Gastroesophageal sphincter (tissue), 4 donors: Measurements from ENCODE around the gene KCTD3. TPM values are rescaled to one million over a fixed set of nuclear protein-coding genes. Genes with fewer than 3 reads are reported as not detected.

Experiments used
- ATAC-seq: fragments of 150-250 bp; one replicate; pipeline ENCODE4 v1.9.1; 2016; ENCODE audit warnings: mild to moderate bottlenecking, moderate library complexity
- H3K27ac ChIP-seq, 4 donors: fragments of 200-600 bp; sonication (generic) in 3 of 4; 1 replicate in 3 of 4; 2 replicates in 1 of 4; pipeline ENCODE4 v1.5.1; 2016 to 2019
- H3K27me3 ChIP-seq: fragments of 200-600 bp; sonication (generic); one replicate; pipeline ENCODE4 v1.5.1; 2019
- H3K36me3 ChIP-seq, 2 donors: fragments of 200-600 bp; sonication (generic); one replicate each; pipeline ENCODE4 v1.5.1; 2019; ENCODE audit warnings: control low read depth in 1 of 2
- H3K4me1 ChIP-seq, 3 donors: fragments of 200-600 bp; sonication (generic); 1 replicate in 2 of 3; 2 replicates in 1 of 3; pipeline ENCODE4 v1.5.1; 2016 to 2019; ENCODE audit warnings: control low read depth in 2 of 3
- H3K4me3 ChIP-seq, 2 donors: fragments of 200-600 bp; sonication (generic); one replicate each; pipeline ENCODE4 v1.5.1; 2019; ENCODE audit warnings: mild to moderate bottlenecking in 1 of 2, moderate library complexity in 1 of 2
- H3K9me3 ChIP-seq, 3 donors: fragments of 200-600 bp; sonication (generic); one replicate each; pipeline ENCODE4 v1.5.1; 2017 to 2019; ENCODE audit warnings: control low read depth in 2 of 3
- EP300 ChIP-seq: sonication (generic); formaldehyde crosslinking; IDR thresholded peaks from one replicate; pipeline ENCODE4 v1.6.1; 2017; ENCODE audit warnings: antibody characterized with exemption, mild to moderate bottlenecking
- POLR2A ChIP-seq, 2 donors: fragments of 450-650 bp; IDR thresholded peaks; one replicate each; pipeline ENCODE4 v1.6.1; 2017; ENCODE audit warnings: antibody characterized with exemption in 2 of 2, mild to moderate bottlenecking in 2 of 2, moderate library complexity in 1 of 2
- POLR2AphosphoS5 ChIP-seq: sonication (generic); formaldehyde crosslinking; IDR thresholded peaks from one replicate; pipeline ENCODE4 v1.6.1; 2017; ENCODE audit warnings: antibody characterized with exemption
- WGBS, 2 donors: methylation state at CpG; one replicate each; pipeline ENCODE4 v1.1.5; 2018; ENCODE audit warnings: low coverage in 1 of 2; 5-methylcytosine and 5-hydroxymethylcytosine counted together
- total RNA-seq, 4 donors: library from RNA; depleted of rRNA; stranded (reverse); fragments of >200 nt; gene quantifications; one replicate each; pipeline ENCODE4 v1.1.0, GENCODE V29; 2016
- TF ChIP-seq, protein P1 (sequence below), 4 experiments: fragments of 200-600 bp in 2 of 4; fragments of 450-650 bp in 2 of 4; sonication (generic) in 1 of 4; IDR thresholded peaks; one replicate each; pipeline ENCODE4 v1.5.1; 2017 to 2019; ENCODE audit warnings: antibody characterized with exemption in 4 of 4, mild to moderate bottlenecking in 2 of 4, moderate library complexity in 2 of 4

Gene KCTD3
- 10 to 100 TPM; 67.9 to 77.3 (median 73.9) TPM for total RNA-seq

DNA sequence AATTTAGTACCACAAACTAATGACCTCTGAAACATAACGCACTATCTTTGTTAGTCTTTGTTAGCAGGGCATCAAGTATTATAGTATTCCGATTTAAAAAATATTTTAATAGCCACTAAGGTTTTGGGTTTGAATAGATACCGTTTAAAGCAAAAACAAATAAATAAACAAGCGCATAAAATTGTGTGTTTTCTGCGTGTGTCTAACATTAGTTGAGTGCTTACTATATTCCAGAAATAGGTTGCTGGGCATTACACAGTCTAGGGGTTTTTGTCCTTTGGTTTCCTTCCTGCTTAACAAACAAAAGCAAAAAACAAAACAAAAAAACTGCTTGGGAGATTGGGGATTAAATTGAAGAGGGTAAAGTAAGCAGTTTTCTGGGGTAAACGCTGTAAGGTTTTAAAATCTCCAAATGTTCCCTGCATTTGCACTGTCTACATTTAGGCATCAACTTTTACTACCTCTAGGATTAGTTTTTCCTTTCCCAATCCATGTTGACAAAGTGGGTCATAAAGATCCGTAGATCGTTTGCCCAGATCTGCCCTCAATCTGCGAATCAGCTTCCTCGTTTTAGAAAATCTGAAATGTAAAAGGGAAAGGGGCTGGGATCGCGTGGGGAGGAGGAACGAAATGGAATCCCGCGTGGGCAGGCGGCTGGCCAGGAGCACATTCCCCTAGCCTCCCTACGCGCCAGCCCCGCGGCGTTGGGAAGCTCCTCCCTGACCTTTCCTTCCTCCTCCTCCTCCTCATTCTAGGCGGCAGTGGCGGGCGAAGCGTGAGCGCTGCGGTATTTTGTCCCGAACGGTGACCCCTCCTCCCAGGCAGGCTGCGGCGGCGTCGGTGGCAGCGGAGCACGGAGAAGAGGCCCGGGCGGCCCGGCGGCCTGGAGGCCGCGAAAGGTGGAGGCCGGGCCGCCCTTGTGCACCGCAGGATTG is at the start of gene KCTD3:
KCTD3 (plus strand) TSS at position 749 of the 935 bp plus-strand sequence. CDS start 382 bp downstream, outside the sequence.
- WGBS, 2 donors, result 12 to 21% methylated on average over 14 to 32 of the region's 44 CpGs
- Histone ChIP-seq H3K27ac (peak within 1 kb of the TSS; percentile 86 to 96 (median 94)), H3K9me3 (no peaks in the 10 kb centered on the region), H3K4me3 (peak within 1 kb of the TSS; percentile 86 to 90), H3K27me3 (no peaks in the 10 kb centered on the region), H3K36me3 (no peaks in the 10 kb centered on the region), H3K4me1 (peaks cover 0 to 40% (median 14%) of the 10 kb centered on the region in 3 donors)
- peak; percentile 88 for TF ChIP-seq POLR2AphosphoS5
- TF ChIP-seq POLR2A (IDR thresholded peaks at IDR 0.05), result peak; percentile 58 to 66
- TF ChIP-seq, protein P1, sequence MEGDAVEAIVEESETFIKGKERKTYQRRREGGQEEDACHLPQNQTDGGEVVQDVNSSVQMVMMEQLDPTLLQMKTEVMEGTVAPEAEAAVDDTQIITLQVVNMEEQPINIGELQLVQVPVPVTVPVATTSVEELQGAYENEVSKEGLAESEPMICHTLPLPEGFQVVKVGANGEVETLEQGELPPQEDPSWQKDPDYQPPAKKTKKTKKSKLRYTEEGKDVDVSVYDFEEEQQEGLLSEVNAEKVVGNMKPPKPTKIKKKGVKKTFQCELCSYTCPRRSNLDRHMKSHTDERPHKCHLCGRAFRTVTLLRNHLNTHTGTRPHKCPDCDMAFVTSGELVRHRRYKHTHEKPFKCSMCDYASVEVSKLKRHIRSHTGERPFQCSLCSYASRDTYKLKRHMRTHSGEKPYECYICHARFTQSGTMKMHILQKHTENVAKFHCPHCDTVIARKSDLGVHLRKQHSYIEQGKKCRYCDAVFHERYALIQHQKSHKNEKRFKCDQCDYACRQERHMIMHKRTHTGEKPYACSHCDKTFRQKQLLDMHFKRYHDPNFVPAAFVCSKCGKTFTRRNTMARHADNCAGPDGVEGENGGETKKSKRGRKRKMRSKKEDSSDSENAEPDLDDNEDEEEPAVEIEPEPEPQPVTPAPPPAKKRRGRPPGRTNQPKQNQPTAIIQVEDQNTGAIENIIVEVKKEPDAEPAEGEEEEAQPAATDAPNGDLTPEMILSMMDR (IDR thresholded peaks at IDR 0.05), result no peak
- TF ChIP-seq EP300, result no peak
- peak; percentile 88 for ATAC-seq

DNA sequence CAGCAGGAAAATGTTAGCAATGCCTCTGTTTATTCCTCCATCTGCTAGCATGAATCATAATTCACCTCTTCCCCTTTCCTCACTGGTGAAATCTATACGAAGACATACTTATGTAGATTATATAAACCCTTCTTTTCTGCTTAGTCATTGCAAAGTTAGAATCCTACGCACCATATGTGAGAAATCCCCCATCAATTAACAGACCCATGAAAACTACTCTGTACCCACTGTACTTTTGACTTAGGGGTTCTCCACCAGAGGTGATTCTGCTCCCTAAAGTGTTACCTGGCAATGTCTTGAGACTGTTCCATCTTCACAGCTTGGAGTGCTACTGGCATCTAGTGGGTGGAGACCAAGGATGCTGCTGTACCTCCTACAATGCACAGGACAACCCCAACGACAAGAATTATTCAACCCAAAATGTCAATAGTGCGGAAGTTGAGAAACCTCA is 49.6 kb upstream of the KCTD3 start:
- H3K4me1 ChIP-seq, result no peaks in the 10 kb centered on the region
- ATAC-seq, result no peak
- H3K27me3 ChIP-seq, result no peaks in the 10 kb centered on the region
- H3K4me3 ChIP-seq, result no peak overlapping the region
- TF ChIP-seq, protein P1 (IDR thresholded peaks at IDR 0.05), result no peak
- TF ChIP-seq POLR2AphosphoS5, result no peak
- TF ChIP-seq POLR2A (IDR thresholded peaks at IDR 0.05), result no peak
- no peak for TF ChIP-seq EP300
- WGBS, 2 donors, result 10 to 48% methylated on average over 2 to 4 of the region's 4 CpGs
- no peak overlapping the region for H3K27ac ChIP-seq
- H3K9me3 ChIP-seq, result peaks cover 0 to 9% (median 0%) of the 10 kb centered on the region in 3 donors
- no peaks in the 10 kb centered on the region for H3K36me3 ChIP-seq

DNA sequence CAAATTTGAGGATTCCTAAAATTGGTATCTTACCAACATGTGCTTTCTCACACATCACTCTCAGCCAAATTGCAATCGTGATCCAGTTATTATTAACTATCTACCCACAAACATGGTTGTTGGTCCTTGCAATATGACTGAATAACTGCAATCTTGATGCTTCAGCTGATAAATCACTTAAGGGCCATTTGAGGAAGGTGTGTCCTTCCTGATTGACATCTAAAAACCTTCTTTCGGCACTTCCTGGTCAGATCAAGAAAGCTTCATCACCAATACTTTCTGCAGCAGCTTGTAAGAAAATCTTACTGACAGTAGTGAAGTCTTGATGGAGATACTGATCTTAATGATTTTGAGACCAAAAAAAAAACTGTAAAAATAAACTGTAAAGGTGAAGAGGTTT is 48.5 kb upstream of the KCTD3 start:
- Histone ChIP-seq H3K4me3 (no peak overlapping the region), H3K36me3 (no peaks in the 10 kb centered on the region), H3K4me1 (no peaks in the 10 kb centered on the region), H3K27ac (no peak overlapping the region), H3K9me3 (peaks cover 0 to 4% (median 0%) of the 10 kb centered on the region in 3 donors), H3K27me3 (no peaks in the 10 kb centered on the region)
- WGBS, 2 donors, result 50 to 75% methylated on average over 1 to 2 of the region's 2 CpGs
- TF ChIP-seq, protein P1 (IDR thresholded peaks at IDR 0.05), result no peak
- TF ChIP-seq POLR2AphosphoS5 (no peak), EP300 (no peak), POLR2A (IDR thresholded peaks at IDR 0.05) (no peak)
- no peak for ATAC-seq

DNA sequence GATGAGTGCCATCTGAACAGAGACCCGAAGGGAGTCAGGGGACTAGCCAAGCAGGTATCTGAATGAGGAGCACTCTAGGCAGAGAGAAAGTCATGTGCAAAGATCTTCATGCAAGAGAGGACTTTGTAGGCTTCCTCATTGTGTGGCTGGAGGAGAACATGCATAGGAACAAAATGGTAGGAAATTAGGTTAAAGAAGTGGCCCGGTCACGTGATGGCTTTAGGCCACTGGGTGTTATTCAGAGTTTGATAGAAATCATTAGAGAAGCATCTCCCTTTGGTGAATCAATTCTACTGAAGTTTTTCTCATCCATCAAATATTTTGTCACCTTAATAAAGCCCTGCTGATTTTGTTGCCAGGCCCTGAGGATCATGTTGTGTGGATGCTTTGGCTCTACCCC is 45.8 kb upstream of the KCTD3 start:
- TF ChIP-seq EP300 (no peak), POLR2AphosphoS5 (no peak), POLR2A (IDR thresholded peaks at IDR 0.05) (no peak)
- TF ChIP-seq, protein P1 (IDR thresholded peaks at IDR 0.05), result no peak
- Histone ChIP-seq H3K4me3 (no peak overlapping the region), H3K27me3 (no peaks in the 10 kb centered on the region), H3K4me1 (no peaks in the 10 kb centered on the region), H3K27ac (no peak overlapping the region), H3K9me3 (no peaks in the 10 kb centered on the region), H3K36me3 (no peaks in the 10 kb centered on the region)
- WGBS, 2 donors, result 63 to 87% methylated on average over 3 of the region's 3 CpGs
- no peak for ATAC-seq
